Lower leg skin (tissue), 4 donors: Measurements from ENCODE around the gene KCTD6. TPM values are rescaled to one million over a fixed set of nuclear protein-coding genes. Genes with fewer than 3 reads are reported as not detected.
A peak's percentile ranks its signal among the peaks of the same experiment; 100 is the strongest.

Experiments used
- DNase-seq, 2 donors: peaks; one replicate each; pipeline ENCODE4 v3.0.0-alpha.2; 2019; ENCODE audit warnings: low spot score in 2 of 2
- H3K4me3 ChIP-seq: fragments of 200-600 bp; sonication (generic); 2 replicates; pipeline ENCODE4 v1.5.1; 2017; ENCODE audit warnings: mild to moderate bottlenecking, low read depth; ENCODE audit not compliant: poor library complexity, severe bottlenecking
- CTCF ChIP-seq, 3 donors: fragments of 450-650 bp; IDR thresholded peaks; one replicate each; pipeline ENCODE4 v1.5.1; 2016; ENCODE audit warnings: antibody characterized with exemption in 3 of 3, mild to moderate bottlenecking in 3 of 3, moderate library complexity in 2 of 3
- POLR2A ChIP-seq, 2 donors: fragments of 450-650 bp; IDR thresholded peaks; one replicate each; pipeline ENCODE4 v1.6.1; 2016 to 2017; ENCODE audit warnings: antibody characterized with exemption in 2 of 2, mild to moderate bottlenecking in 1 of 2, moderate library complexity in 1 of 2
- WGBS, 2 donors: methylation state at CpG; one replicate each; pipeline ENCODE4 v1.1.5; 2018; 5-methylcytosine and 5-hydroxymethylcytosine counted together
- intact Hi-C: fragments of 100-400 bp; cut with DNase I; formaldehyde crosslinking; loops from one replicate; pipeline ENCODE4 v1.15.0; 2023; ENCODE audit warnings: low total_unique reads
- total RNA-seq, 4 donors: library from RNA; depleted of rRNA; stranded (reverse); fragments of >200 nt; gene quantifications; one replicate each; pipeline ENCODE4 v1.1.0, GENCODE V29; 2016

The KCTD6 gene
- total RNA-seq, 4 donors from 2014 or later, result 9.4 to 14.8 (median 11.6) TPM

GRCh38 chr3:58508437-58508836, 16.5 kb downstream of the KCTD6 start:
- no peak overlapping the region for H3K4me3 ChIP-seq
- 49 to 54% methylated on average over 6 of the region's 6 CpGs for WGBS, 2 donors
- intact Hi-C loops, result no loop called here
- DNase-seq, result no peak
- no peak for TF ChIP-seq POLR2A (IDR thresholded peaks at IDR 0.05)
- no peak for TF ChIP-seq CTCF (IDR thresholded peaks at IDR 0.05)

- no peak for DNase-seq
- WGBS, 2 donors, result 64 to 74% methylated on average over 3 of the region's 3 CpGs
- intact Hi-C loops, result no loop called here
- H3K4me3 ChIP-seq, result no peak overlapping the region
- TF ChIP-seq CTCF (IDR thresholded peaks at IDR 0.05) (no peak), POLR2A (IDR thresholded peaks at IDR 0.05) (no peak)
Observed at GRCh38 chr3:58514405-58514804, 22.5 kb downstream of the KCTD6 start.

GRCh38 chr3:58518291-58518789, 26.4 kb downstream of the KCTD6 start:
- 38% methylated on average over 3 of the region's 3 CpGs for WGBS, 2 donors
- no peak for TF ChIP-seq POLR2A (IDR thresholded peaks at IDR 0.05)
- no peak for TF ChIP-seq CTCF (IDR thresholded peaks at IDR 0.05)
- DNase-seq, result no peak
- intact Hi-C loops, result no loop called here
- no peak overlapping the region for H3K4me3 ChIP-seq

- H3K4me3 ChIP-seq, result no peak overlapping the region
- TF ChIP-seq CTCF (IDR thresholded peaks at IDR 0.05) (no peak), POLR2A (IDR thresholded peaks at IDR 0.05) (no peak)
- intact Hi-C loops, result no loop called here
- 87 to 91% methylated on average over 6 of the region's 6 CpGs for WGBS, 2 donors
- DNase-seq, result no peak
Observed at GRCh38 chr3:58519668-58520402, 27.9 kb downstream of the KCTD6 start.

GRCh38 chr3:58520403-58521335, 28.8 kb downstream of the KCTD6 start:
- DNase-seq, result peak in 1 of 2 donors; percentile 56
- no peak for TF ChIP-seq POLR2A (IDR thresholded peaks at IDR 0.05)
- TF ChIP-seq CTCF (IDR thresholded peaks at IDR 0.05), result no peak
- WGBS, 2 donors, result 65 to 66% methylated on average over 8 of the region's 8 CpGs
- intact Hi-C loops, result no loop called here
- no peak overlapping the region for H3K4me3 ChIP-seq
